Prostate gland (tissue), 2 donors: ENCODE results near the gene SYT15B. TPM values are rescaled to one million over a fixed set of nuclear protein-coding genes. Genes with fewer than 3 reads are reported as not detected.
A peak's percentile ranks its signal among the peaks of the same experiment; 100 is the strongest.
"Not testable (repeated sequence)": the region's sequence is repeated elsewhere in the genome, so short reads cannot be mapped to it uniquely, and the experiment has no call there.

Source experiments
- DNase-seq: peaks from one replicate; pipeline ENCODE4 v3.0.0-alpha.2; 2019; ENCODE audit warnings: low spot score
- H3K27ac ChIP-seq, 2 donors: fragments of 200-600 bp; sonication (generic); 2 replicates each; pipeline ENCODE4 v1.5.1; 2017 to 2019
- H3K27me3 ChIP-seq: fragments of 200-600 bp; sonication (generic); replicated peaks from 2 replicates; pipeline ENCODE4 v1.5.1; 2019; ENCODE audit not compliant: insufficient read depth
- H3K36me3 ChIP-seq, 2 donors: fragments of 200-600 bp; sonication (generic); 1 replicate in 1 of 2; 2 replicates in 1 of 2; pipeline versions ENCODE4 v1.5.1 to v1.8.1; 2017 to 2019
- H3K4me1 ChIP-seq: fragments of 200-600 bp; sonication (generic); replicated peaks from 2 replicates; pipeline ENCODE4 v1.5.1; 2019
- H3K4me3 ChIP-seq, 2 donors: fragments of 200-600 bp; sonication (generic); 2 replicates each; pipeline ENCODE4 v1.5.1; 2017 to 2019
- H3K9me3 ChIP-seq: fragments of 200-600 bp; sonication (generic); 2 replicates; pipeline ENCODE4 v1.5.1; 2017
- POLR2AphosphoS5 ChIP-seq: sonication (generic); formaldehyde crosslinking; IDR thresholded peaks from one replicate; pipeline ENCODE4 v1.6.1; 2017; ENCODE audit warnings: antibody characterized with exemption
- WGBS: methylation state at CpG from one replicate; pipeline ENCODE4 v1.1.5; 2018; 5-methylcytosine and 5-hydroxymethylcytosine counted together
- intact Hi-C: fragments of 100-400 bp; cut with DNase I; formaldehyde crosslinking; loops from one replicate; pipeline ENCODE4 v1.14.2; 2022
- total RNA-seq, 2 donors: library from RNA; depleted of rRNA; stranded (reverse); fragments of >200 nt; gene quantifications; one replicate each; pipeline ENCODE4 v1.1.0, GENCODE V29; 2016
- TF ChIP-seq, protein P1 (sequence below), 4 experiments: fragments of 200-600 bp in 2 of 4; fragments of 450-650 bp in 2 of 4; sonication (generic) in 2 of 4; IDR thresholded peaks; 1 replicate in 3 of 4; 2 replicates in 1 of 4; pipeline ENCODE4 v1.5.1; 2016 to 2019; ENCODE audit warnings: antibody characterized with exemption in 4 of 4, mild to moderate bottlenecking in 2 of 4, moderate library complexity in 2 of 4

Gene SYT15B
- 1 to 10 TPM; 3.0 to 4.6 TPM for total RNA-seq

- H3K4me1 ChIP-seq, H3K9me3 ChIP-seq, DNase-seq, H3K27ac ChIP-seq, H3K4me3 ChIP-seq, H3K27me3 ChIP-seq, intact Hi-C loops, H3K36me3 ChIP-seq: not testable (repeated sequence)
- WGBS, result no CpG with 5 or more reads among the region's 33 CpGs
Measured at GRCh38 chr10:47763554-47764175, at the start of gene SYT15B. Gene SYT15B, minus strand, starts transcription at chr10:47763592. Its CDS starts 952 bp downstream, at chr10:47762640.

DNA sequence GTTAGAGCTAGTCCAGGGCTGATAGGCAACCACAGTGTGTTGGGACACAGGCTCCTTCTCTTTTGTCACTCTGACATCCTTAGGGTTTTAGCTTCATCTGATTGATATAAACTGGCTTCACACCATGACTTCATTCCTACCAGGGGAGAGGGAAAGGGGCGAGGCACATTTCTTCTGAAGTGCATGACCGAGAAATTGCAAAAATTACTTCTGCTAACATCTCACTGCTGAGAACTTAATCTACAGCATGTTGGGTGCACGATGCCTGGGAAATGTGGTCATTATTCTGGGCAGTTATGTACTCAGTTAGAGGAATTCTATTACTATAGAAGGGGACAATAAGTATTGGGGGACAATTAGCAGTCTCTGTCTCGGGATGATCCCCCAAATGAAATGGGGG lies 16.2 kb upstream of the SYT15B start:
- H3K27me3 ChIP-seq, H3K4me1 ChIP-seq, DNase-seq, H3K27ac ChIP-seq, H3K36me3 ChIP-seq, H3K4me3 ChIP-seq, intact Hi-C loops, H3K9me3 ChIP-seq: not testable (repeated sequence)
- WGBS, result no CpG with 5 or more reads among the region's 4 CpGs

- TF ChIP-seq, protein P1, sequence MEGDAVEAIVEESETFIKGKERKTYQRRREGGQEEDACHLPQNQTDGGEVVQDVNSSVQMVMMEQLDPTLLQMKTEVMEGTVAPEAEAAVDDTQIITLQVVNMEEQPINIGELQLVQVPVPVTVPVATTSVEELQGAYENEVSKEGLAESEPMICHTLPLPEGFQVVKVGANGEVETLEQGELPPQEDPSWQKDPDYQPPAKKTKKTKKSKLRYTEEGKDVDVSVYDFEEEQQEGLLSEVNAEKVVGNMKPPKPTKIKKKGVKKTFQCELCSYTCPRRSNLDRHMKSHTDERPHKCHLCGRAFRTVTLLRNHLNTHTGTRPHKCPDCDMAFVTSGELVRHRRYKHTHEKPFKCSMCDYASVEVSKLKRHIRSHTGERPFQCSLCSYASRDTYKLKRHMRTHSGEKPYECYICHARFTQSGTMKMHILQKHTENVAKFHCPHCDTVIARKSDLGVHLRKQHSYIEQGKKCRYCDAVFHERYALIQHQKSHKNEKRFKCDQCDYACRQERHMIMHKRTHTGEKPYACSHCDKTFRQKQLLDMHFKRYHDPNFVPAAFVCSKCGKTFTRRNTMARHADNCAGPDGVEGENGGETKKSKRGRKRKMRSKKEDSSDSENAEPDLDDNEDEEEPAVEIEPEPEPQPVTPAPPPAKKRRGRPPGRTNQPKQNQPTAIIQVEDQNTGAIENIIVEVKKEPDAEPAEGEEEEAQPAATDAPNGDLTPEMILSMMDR (IDR thresholded peaks at IDR 0.05), result peak in 3 of 4 experiments; percentile 29 to 58 (median 41)
- TF ChIP-seq POLR2AphosphoS5, result peak; percentile 48
- WGBS, result 9% methylated on average over 4 of the region's 6 CpGs
Measured at GRCh38 chr10:47775361-47776231, 12.2 kb upstream of the SYT15B start.

DNA sequence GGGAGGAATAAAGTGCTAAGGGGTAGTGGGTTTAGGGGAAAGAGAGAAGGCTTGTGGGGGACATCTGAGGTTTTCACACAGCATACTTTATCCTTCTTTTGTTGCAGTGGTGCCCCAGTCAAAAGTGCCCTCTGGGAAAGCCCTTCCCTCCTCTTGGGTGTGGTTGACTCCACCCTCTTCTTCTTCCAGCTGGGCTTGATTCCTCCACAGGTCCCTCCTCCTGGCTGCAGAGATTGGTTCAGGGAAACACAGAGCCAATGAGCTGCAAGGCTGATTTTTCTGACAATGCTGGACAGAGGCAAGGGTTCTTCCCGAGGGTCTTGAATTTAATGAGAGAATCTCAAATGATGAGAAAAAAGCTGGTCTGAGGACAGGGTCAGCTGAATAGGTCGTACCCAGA lies 7.4 kb upstream of the SYT15B start:
- intact Hi-C loops, DNase-seq, H3K27me3 ChIP-seq, H3K9me3 ChIP-seq, H3K36me3 ChIP-seq, H3K4me1 ChIP-seq, H3K27ac ChIP-seq, H3K4me3 ChIP-seq: not testable (repeated sequence)
- no CpG with 5 or more reads among the region's 2 CpGs for WGBS

More at GRCh38 chr10:47775361-47776231, 12.2 kb upstream of the SYT15B start:
- H3K9me3 ChIP-seq, H3K27me3 ChIP-seq, H3K36me3 ChIP-seq, H3K4me1 ChIP-seq, H3K4me3 ChIP-seq, H3K27ac ChIP-seq, intact Hi-C loops: not testable (repeated sequence)
- DNase-seq, result peak; percentile 72

GRCh38 chr10:47768578-47769115 lies 5.3 kb upstream of the SYT15B start:
- H3K4me1 ChIP-seq, H3K9me3 ChIP-seq, H3K27ac ChIP-seq, intact Hi-C loops, H3K4me3 ChIP-seq, H3K27me3 ChIP-seq, DNase-seq, H3K36me3 ChIP-seq: not testable (repeated sequence)
- 100% methylated on average over 1 of the region's 7 CpGs for WGBS

DNA sequence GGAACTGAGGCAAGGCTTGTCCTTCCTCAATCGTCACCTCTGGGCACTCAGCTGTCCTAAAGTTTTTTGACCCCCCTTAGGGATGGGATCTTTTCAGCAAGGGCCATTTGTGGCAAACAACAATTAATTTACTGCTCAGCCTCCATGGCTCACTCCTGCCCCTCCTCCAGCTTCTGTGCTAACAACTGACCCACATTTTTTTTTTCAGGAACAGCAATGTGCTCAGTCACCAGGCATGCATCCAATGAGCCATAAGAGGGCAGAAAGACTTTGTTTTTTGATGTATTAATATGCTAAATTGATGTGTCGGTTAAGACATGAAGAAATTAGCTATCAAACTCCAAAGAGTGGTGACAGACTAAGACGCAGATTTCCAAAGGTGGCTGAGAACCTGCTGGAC lies 4.7 kb upstream of the SYT15B start:
- intact Hi-C loops, H3K27me3 ChIP-seq, H3K4me1 ChIP-seq, H3K4me3 ChIP-seq, H3K36me3 ChIP-seq, DNase-seq, H3K27ac ChIP-seq, H3K9me3 ChIP-seq: not testable (repeated sequence)
- 64% methylated on average over 1 of the region's 3 CpGs for WGBS

DNA sequence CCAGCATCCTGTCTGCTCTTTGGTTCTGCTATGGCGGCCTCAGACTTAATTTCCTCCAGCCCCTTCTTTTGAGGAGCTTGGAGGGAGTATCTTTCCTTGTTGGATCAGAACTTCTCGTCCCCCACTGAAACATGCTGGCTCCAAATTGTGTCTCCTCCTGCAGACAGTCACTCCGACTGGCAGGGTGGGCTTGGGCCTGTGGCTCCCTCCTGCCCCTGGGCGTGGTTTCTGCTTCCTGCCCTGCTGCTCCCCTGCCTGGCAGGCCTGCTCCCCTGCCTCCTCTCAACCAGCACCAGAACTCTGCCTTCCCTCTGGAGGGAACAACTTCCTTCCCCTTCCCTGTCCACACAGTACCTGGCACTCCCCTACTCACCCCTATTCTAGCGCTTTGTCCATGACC lies 3.8 kb upstream of the SYT15B start:
- H3K27ac ChIP-seq, H3K36me3 ChIP-seq, H3K9me3 ChIP-seq, H3K27me3 ChIP-seq, intact Hi-C loops, H3K4me1 ChIP-seq, DNase-seq, H3K4me3 ChIP-seq: not testable (repeated sequence)
- WGBS, result 95% methylated on average over 2 of the region's 5 CpGs

DNA sequence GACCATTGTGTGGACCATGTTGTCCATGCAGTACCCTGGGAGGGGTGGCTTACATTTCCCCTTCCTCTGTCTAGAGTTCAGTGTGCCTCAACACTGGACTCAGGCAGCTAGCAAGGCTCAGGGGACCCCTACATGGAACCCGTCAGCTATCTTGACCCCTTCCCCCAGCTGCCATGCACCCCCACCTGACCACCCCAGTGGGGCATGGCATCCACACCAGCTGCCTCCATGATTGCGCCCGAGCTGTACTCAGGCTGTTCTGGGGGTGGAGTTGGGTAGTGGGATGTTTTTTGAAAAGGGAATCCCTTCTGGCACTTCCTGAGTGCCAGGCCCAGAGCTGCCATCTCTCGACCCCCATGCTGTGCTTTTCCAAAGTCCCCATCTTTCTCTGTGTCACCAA lies 1.8 kb upstream of the SYT15B start:
- intact Hi-C loops, H3K27me3 ChIP-seq, H3K36me3 ChIP-seq, DNase-seq, H3K9me3 ChIP-seq, H3K27ac ChIP-seq, H3K4me3 ChIP-seq, H3K4me1 ChIP-seq: not testable (repeated sequence)
- WGBS, result no CpG with 5 or more reads among the region's 4 CpGs

- WGBS, result 13% methylated on average over 25 of the region's 80 CpGs
- intact Hi-C loops, H3K27ac ChIP-seq, H3K9me3 ChIP-seq, H3K4me1 ChIP-seq, H3K36me3 ChIP-seq, DNase-seq, H3K27me3 ChIP-seq, H3K4me3 ChIP-seq: not testable (repeated sequence)
Measured at GRCh38 chr10:47762674-47763553, 478 bp downstream of the SYT15B start.

DNA sequence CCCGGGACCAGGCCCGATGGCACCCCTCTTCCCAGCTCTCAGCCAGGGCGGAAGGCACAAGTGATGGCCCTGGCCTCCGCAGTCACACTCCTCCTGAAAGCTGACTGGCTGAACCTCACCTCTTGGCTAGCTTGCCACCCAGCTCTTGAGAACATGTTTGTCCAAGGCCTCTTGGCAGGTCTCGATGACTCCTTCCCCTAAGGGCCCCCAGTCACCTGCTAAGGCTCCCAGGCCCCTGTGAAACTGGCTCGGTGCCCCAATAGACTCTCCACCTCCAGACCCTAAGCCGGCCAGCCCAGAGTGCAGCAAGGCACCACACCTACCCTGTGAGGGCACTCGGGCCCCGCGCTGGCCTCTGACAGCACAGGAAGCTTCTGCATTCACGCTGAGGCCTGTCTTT lies 4.5 kb downstream of the SYT15B start:
- no CpG with 5 or more reads among the region's 11 CpGs for WGBS
- intact Hi-C loops, result not testable (repeated sequence)

More for the DNA sequence above, 4.5 kb downstream of the SYT15B start:
- not testable (repeated sequence) for DNase-seq, H3K9me3 ChIP-seq, H3K27ac ChIP-seq, H3K4me3 ChIP-seq, H3K27me3 ChIP-seq, H3K36me3 ChIP-seq, H3K4me1 ChIP-seq
